GM18498 (cell line): ENCODE data around the gene DDHD1.

ENCODE experiments used
- ATAC-seq: cut with Tn5 transposase; IDR thresholded peaks from one replicate; pipeline ENCODE4 v1.9.1; 2021; ENCODE audit warnings: mild to moderate bottlenecking, moderate library complexity; ENCODE audit not compliant: unreplicated experiment

Gene DDHD1

DNA sequence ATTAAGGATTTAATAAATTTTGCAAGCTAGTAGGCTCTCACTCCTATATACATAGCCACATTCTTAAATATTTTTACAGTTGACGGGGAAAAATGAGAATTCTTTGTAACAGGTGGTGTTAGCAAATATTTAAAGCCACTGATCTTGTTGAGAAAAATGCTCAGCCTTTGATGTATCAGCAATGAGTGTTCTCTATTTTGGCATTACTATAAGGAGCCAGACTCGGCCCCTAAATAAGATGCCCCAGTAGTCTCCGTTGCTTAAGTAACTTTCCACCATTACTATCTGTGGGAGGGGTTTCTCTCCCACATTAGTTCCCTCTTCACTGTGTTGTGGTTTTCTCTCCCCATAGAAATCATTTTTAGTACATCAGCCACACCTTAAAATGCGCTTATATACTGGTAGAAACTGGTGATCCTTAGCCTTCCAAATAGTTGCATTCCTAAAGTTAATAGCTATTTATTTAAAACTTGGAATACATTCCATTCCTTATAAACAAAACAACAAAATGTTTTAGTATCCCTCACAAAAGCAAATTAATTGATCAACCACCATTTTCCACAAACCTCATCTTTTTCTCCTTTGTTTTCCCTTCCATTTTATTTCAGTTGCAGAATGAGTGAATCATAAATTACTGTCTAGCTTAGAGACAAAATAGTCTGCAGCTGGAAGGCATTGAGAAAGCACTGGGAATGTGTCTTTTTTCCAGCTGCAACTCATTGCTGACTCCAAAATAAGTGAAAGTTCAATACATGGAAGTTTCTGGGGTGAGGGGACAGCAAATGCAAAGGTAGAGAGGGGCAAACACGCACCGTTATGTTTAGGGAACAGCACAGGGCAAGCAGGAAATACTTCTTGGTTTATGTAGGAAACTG lies 117.5 kb downstream of the DDHD1 start:
- no peak for ATAC-seq

DNA sequence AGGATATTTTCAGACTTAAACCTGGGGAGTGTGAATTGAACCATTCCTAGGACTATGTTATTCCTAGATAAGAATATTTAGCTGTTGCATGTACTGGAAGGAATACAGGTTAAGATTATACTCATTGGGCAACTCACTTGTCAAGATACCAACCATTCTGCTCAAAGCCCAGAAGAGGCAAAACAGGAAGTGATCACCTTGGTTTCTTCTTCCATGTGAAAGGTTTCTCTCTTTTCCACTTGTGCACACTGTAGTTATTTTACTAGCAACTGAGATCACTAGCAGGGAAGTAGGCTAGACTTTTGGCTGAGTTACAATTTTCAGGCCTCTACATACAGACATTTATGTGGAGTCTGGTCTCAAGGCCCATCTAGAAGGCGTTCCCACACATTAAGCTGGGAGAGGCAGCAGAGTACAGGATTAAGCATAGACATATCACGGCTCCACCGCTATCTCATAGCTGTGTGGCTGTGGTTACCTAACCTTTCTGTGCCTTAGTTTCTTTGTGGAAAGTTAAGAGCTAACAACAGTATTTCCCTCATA lies 118.4 kb downstream of the DDHD1 start:
- ATAC-seq: no peak

DNA sequence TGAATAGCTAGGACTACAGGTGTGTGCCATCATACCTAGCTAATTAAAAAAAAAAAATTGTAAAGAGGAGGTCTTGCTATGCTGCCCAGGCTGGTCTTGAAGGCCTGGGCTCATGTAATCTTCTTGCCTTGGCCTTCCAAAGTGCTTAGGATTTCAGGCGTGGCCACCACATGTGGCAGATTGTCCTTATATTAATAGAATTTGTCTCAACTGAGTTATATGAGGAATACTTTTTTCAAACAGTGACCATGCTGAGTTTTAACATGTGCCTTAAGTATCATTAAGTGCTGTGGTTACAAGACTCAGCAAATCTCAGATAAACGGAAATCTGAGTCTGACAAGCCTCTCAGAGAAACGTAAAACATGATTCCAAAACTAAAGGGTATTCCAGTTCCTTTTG lies 119.1 kb downstream of the DDHD1 start:
- no peak for ATAC-seq

DNA sequence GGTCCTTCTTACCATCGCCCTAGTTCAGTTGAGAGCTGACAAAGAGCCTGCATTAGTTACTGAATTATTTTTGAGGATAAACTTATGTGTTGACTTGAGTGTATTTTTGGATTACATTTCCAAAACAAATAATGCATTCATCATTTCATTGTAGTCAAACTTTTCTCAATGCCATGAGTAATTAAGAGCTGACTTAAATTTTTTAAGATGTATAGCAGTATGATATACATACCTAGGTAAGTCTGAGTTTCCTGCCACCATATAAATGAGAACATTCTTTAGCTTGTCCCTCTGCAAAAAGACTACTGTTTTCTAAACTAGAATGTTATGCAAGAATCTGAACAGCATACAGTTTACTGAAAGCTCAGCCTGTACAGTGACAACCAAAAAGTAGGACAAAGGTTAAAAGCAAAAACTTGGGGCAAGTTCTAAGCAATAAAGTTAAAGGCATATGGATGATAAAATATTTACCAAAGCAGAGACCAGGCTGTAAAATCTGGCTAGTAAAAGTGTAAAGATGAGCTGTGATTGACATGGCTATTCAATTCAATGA lies 120.2 kb downstream of the DDHD1 start:
- ATAC-seq: no peak

DNA sequence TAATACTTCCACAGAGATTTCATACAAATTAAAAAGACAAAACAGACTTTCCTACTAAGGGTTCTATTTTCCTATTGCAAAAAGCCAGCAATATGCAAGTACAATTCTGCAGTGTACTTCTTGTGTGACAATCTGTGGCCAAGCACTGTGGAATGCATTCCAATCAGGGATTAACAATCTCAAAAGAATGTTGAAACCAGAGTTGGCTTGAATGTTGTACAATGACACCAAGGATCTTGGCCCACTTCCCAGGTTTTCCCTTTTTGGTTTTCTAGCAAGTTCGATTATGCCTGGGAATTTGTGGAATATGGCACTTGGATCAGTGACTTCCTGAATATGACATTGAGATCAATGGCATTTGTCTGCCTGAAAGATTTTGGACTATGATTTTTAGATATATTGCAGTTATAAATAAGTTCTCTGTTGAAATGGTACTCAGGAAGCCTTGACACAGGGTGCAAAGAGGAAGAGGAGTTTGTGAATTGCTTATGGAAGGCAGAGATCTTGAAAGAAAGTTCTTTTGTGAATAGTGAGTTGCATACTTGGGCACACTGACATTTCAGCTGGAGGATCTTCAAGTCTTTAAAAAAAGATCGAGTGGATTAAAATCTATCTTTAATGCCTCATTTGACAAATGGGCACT lies 120.8 kb downstream of the DDHD1 start:
- no peak for ATAC-seq

DNA sequence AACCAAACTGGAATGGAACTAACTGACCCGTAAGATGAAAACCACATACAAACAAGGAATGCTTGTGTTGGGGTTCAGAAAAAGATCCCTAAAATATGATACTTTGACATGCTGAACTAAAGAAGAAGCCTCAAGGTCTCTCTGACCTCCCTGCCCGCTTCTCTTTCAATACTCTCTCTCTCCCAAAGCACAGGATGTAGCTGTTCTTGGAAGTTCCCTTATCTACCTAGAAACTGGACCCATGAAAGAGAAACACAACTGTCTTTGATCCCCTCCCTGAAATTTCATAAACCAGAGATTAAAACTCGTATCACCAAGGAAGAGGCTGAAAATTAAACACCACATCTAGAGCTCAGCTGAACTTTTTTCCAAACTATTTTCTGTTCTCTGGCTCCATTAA lies 125.6 kb downstream of the DDHD1 start:
- no peak for ATAC-seq

DNA sequence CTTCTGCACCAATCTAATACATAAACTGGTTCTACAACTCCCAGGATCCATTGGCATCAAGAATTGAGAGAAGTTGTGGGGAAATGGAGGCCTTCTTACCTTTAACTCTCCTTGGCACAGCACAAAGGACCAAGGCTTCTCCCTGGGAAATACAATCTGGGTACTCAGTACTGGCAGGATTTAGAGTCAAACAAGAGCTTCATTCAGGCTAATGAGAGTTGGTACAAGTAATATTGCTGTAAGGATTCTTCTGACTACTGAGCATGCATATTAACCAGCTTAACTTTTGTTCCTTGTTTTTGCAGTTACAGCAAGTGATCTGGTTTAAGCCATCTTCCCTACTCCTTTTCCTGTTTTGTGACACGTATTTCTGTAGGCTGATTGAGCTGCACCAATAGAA lies 126.1 kb downstream of the DDHD1 start:
- ATAC-seq: no peak

DNA sequence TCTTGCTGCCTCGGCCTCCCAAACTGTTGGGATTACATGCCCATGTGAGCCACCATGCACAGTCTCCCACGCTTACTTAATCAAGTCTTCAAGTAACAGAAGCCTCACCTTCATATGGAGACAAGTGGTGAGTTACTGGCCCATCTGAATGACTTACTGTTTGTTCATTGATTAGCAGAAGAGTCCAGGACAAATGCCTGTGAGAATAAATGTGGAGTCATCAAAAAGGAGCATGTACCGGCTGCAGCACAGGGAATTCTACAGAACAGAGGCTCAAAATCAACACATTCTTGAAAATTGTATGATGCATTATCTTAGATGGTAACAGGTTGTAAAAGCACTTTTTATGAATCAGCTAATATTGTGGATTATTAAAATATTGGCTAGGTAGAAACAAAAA lies 129.8 kb downstream of the DDHD1 start:
- no peak for ATAC-seq

DNA sequence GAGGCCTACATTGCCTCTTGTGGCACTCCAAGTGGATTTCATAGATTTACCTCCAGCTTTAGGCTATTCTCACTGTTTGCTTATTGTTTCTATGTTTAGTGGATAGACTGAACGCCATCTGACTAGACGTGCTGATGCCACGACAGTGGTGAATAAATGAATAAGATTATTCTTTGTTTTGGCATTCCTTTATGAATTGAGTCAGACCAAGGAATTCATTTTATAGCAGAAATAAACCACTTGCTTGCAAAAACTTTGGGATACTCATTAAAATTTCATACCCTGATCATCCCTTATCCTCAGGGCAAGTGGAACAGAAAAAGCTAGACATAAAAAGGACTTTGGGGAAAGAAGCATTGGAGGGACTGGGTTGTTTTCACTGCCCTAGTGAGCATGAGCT lies 130.5 kb downstream of the DDHD1 start:
- no peak for ATAC-seq

DNA sequence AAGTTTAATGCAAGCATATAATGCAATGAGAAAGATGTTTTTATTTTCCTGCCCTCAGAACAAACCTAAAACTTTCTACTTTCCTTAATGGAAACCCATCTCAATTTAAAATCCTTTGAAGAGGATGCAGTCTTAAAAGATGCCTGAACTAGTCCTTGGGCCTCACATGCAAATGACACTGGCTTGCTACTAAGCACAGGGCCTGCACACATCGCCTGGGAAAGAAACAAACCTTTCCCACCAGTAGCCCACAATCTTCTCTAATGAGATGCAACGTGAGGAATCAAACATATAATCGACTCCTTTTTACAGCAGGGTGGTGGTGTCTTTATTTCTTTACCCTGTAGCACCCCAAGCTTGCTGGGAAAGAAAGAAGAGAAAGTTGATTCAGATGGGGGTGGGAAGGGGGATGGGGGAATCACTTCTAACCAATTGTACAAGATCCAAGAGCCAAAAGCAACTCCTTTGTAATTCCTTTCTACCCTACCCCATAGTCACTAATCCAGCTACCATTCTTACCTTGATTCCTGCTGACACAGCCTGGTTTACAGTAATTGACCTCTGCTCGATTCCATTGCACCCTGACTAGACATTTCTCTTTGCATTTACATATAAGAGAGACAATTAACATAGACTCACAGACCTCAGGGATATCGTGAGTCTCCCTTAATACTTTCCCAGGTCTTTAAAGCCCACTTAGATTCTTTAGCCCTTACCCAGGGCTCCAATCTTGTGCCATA lies 132.8 kb downstream of the DDHD1 start:
- ATAC-seq: no peak

DNA sequence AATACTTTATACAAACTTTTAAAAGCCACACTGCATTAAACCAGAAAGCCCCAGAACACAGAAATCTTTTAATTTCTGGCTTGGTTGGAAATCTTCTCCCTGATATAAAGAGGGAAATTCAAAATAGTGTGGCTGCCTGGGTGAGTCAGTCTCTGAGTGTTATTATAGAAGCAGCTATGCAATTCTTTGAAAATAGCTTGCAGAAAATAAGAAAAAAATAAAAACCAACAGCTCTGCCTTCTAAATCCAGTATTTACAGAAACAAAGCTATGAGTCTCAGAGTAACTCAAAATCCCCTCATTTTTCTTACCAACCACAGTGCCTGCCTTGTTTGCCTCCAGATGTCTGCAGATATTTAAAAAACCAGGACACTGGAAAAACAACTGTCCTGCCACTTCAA lies 133.7 kb downstream of the DDHD1 start:
- ATAC-seq: no peak

DNA sequence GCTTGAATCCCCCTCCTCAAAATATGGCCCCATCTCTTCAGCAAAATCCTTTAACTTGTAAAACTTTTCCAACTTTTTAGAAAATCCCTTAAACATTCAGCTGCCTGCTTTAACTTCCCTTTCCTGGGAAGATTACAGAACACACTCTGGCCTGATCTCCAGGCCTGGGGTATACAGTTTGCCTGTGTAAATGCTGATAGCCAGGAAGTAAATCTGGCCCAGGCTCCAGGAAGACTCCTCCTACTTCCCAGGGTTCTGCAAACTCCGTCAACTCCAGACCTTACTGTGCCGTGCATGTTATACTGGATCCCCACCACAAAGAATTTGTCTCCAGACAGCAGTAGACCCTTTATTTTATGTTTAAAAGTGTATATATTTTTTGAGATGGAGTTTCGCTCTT lies 135.3 kb downstream of the DDHD1 start:
- no peak for ATAC-seq

DNA sequence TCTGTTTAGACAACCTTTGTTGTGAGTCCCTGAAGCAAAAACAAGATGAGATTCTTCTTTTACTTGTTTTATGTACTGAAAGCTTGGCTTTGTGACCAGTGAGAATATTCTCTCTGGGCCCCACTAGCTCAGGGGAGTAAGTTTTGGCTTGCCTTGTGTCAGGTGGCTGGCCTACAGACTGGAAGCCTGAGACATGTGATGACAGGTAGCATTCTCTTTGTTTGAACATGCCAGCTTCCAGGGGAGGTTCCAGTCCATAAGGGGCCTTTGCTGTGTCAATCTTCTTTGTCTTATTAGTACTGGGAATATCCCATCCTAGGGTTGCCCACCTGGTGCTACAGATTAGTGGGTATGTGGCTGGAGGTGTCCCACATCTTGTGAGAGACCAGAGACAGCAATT lies 136.2 kb downstream of the DDHD1 start:
- no peak for ATAC-seq

DNA sequence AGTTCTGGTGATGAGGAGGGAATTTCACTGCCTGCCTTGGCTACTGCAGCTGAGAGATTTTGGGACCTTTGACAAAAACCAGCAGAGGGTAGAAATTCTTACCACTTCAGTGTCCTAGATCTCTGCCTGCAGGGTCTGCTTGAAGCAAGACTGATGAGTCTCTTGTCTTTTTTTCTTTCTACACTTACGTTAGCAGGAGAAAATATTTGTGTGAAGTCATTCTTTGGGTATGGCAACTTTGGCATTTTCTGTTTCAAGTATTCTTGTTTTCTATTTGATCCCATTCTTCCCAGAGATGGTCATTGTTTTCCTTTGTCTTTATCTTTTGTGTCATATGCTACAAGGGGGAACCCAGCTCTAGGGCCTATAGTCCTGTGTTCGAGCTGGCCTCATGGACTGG lies 136.6 kb downstream of the DDHD1 start:
- ATAC-seq: no peak

DNA sequence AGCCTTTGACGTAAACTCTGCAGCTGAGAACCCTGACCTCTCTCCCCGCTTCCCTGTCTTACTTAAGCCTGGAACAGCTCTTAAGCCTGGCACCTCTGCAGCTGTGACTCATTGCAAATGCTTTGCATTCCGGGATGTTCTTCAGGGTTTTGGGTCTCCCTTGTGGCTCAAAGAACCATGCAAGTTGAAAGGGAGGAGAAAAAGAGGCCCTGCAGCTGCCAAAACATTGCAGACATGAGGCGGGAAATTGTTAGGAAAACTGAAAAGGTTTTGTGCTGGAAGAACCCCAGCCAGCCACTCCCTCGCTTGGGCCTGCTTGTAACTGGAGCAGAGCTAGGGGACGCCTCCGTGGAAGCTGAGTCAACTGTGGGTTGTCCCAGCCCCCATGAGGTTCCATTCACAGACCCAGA lies 142.1 kb downstream of the DDHD1 start:
- ATAC-seq: no peak

DNA sequence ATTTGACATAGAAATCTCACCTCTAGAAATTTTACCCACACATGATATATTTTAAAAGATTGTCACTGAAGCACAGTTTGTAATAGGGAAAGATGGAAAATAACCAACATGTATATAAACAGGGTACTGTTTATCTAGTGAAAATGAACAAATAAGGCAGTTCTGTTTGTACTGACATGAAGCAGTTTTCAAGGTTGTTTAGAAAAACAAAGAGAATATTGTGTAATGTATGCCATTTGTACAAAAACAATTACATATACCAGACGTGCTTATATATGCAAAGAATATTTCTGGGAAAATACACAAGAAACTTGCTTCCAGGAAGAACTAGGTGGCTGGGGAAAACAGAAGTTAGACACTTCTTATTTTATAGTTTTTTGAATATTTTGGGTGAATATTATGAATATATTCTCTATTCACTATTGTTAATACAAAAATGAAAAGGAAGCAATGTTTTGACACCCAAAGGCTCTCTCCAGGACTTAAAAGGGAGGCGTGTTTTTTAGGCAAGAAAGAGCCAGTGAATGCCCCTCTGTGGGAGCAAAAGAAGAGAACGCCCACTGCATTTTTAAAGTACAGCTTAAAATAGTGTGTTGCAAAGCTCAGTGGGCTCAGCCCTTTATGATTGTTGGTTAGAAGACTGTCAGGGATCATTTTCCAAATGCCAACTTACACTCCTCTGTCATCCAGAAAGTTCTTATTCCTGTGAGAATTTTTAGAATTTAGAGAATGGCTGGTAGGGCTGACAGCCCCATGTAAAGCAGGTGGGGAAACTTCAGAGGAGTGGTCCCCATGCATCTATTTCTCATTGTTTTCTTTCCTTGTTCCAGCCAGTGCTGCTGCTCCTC lies 142.7 kb downstream of the DDHD1 start:
- no peak for ATAC-seq

DNA sequence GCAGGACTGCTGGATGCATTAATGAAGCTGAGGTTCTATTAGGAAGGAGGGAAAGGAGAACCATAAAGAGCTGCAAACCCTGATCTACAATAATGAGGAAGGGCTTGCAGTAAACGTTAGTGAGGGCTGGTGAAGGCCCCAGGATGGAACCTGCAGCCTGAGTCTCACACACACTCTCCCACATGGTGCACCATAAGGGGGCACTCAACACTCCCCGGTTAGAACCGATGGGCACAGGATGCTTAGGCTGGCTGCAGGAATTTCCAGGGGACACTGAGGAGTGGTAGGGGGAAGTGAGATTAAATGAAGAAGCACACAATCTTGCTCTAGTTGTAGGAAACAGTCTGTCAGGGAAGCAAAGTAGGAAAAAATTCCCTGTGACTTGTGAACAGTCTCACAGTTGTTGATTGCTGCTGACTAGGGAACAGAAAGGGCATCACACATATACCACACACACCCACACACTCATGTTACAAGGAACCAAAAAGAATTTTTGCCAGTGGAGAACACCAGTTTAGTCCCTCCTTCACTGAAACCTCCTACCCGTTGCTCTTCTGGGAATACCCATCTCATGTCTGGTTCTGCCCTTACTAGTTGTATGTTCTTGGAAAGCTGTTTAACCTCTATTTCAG lies 146.1 kb downstream of the DDHD1 start:
- no peak for ATAC-seq

DNA sequence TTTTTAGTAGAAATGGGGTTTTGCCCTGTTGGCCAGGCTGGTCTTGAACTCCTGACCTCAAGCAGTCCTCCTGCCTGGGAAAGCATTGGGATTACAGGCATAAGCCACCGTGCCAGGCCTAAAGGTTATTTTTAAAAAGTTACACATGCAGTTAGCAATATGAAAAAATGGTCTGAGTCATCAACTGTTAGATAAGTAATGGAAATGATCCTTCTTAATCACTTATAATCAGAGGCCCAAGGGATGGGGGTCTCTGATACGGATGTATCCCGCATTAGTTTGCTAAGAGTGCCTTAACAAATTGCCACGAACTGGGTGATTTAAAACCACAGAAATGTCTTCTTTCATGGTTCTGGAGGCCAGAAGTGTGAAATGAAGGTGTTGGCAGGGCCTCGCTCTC lies 148.1 kb downstream of the DDHD1 start:
- no peak for ATAC-seq

DNA sequence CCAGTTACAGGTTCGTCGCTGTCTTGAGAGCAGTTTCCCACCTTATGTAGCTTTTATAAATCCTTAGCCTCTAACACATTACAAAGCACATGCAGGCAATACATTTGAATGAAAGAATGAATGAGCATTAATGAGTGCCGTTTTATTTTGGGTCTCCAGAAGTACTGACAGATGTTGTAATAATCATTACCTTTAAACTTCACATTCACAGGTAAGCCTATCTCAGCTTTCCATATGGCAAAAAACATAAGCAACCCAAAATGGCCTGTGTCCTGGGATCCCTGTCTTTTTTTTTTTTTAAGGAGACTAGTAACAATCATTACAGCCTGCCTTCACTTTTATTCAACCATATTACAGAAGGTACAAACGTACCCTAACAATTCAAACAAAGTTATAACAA lies 149.3 kb downstream of the DDHD1 start:
- no peak for ATAC-seq

DNA sequence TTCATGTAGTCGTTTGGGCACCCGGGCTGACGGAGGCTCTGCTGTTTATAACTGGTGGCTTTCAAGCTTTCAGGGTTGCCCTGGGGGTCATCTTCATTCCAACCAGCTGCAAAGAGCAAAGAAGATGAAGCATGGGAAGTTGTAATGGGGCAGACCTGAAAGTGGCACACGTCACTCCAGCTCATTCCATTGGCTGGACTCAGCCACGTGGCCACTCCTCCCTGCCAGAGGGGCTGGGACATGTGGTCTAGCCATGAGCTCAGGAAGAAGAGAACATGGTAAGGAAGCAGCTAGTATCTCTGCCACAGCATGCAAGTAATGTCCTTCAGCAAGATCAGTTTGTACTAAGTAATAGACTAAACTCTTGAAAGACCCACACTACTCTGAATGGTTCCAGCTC lies 150.5 kb downstream of the DDHD1 start:
- ATAC-seq: no peak
